Ammon's horn (tissue), 1 donor: ENCODE measurements around the gene ATP4A.

Experiments
- DNase-seq: peaks from one replicate; pipeline ENCODE4 v3.0.0-alpha.2; 2016; ENCODE audit warnings: low spot score

Gene ATP4A

DNA sequence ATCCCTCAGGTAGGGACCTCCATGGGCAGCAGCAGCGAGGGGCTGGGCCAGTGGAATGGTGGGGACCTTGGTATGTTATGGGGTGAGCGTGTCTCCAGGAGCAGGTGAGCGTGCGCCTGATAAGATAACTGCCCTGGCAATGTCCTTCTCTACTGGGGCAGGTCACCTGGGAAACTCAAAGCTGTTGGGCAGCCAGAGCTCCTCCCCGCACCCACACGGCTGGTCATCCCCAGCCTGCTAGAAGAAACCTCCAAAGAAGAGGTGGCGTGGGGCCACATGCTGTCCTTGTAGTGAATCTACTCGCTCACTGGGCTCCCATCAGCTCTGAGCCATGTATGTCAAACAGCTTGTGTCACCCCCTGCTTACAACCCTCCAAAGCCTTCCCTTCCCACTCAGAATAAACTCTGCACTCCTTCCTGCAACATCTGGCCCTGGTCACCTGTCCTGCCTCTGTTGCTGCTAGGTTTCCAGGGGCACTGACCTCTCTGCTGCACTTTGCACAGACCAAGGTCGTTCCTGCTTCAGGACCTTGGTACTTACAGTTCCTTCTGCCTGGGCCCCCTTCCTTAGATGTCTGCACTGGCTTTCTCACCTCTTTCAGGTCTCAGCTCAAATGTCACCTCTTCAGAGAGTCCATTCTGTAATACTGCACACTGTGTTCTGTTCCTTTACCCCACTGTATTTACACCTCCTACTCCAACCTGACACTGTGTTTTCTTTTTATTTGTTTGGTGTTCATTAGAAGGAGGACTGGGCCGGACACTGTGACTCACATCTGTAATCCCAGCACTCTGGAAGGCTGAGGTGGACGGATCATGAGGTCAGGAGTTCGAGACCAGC is 1.8 kb upstream of the ATP4A start:
- DNase-seq = no peak

DNA sequence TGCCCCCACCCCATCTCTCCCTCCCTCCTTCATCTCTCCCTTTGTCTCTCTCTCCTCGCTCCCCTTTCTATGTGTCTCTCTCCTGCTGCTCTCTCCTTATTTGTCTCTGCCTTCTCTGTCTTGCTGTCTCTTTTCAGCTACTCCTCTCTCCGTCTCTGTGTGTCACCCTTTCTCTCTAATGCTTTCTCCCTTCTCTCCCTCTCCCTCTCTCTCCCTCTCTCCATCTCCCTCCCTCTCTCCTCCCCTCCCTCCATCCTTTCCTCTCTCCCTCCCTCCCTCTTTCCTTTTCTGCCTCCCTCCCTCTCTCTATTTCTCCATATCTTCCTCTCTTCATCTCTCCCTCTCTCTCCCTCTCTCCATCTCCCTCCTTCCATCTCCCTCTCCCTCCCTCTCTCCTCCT is 682 bp downstream of the ATP4A start:
- no peak for DNase-seq

DNA sequence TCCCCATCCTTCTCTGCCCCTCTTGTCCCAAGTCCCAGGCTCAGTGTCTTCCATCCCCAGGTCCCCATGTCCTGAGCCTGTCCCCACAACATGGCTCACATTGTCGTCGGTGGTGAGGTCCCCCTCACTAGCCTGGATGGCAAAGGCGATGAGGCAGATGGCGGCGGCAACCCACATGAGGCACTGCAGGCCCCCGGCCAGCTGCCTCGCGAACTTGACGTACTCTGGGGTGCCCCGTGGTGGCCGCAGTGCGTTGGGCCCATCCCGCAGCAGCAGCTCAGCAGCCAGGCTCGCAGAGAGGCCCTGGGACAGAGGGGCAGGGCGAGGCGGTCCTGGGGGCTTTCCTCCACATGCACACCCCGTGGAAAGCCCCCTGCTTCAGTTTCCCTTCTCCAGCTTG is 1.1 kb downstream of the ATP4A start:
- no peak for DNase-seq

DNA sequence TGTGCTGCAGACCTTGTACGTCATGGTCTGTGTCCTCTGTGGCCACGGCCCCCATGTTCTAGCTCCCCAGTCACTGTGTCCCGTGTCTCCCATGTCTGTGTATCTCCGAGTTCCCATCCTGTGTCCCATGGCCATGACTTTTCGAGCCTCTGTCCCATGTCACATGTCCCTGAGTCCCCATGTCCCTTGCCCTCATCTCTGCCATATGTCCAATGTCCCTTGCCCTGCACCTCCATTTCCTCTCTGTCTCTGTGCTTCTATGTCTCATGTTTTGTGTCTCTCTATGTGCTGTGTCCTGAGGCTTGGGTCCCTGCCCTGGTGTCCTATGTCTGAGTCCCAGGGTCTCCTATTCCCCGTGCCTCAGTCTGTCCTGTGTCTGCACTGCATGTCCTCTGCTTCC is 2.0 kb downstream of the ATP4A start:
- no peak for DNase-seq

DNA sequence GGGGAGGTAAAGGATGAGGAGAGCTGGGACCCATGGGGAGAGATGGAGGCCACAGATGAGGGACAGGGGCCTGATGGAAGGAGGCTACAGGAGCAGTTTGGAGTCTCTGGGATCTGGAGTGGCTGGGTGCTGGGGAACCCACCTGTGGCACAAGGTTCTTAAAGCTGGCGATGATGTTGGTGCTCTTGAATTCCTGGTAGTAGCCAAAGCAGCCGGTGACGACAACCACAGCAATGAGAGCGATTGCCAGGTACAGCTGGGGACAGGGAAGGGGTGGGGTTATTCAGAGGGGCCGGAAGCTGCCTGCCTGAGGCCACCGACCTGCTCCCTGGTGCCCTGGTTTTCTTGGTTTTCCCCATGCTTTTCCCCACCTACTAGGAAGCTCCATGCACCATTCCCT is 2.8 kb downstream of the ATP4A start:
- no peak for DNase-seq

DNA sequence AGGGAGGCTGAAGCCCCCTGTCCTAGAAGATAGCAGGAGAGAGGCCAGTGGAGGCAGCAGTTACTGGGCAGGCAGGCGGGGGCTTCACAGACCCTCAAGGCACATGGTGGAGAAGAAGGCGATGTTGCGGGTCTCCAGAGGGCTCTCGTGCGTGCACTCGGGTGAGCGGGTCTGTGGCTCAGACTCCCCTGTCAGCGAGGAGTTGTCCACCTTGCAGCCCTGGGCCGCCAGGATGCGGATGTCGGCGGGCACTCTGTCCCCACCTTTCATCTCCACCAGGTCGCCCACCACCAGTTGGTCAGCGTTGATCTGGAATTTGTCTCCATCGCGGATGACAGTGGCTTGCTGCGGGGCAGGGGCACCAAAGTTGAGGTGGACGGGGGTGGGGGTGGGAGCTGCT is 3.2 kb downstream of the ATP4A start:
- DNase-seq = no peak

DNA sequence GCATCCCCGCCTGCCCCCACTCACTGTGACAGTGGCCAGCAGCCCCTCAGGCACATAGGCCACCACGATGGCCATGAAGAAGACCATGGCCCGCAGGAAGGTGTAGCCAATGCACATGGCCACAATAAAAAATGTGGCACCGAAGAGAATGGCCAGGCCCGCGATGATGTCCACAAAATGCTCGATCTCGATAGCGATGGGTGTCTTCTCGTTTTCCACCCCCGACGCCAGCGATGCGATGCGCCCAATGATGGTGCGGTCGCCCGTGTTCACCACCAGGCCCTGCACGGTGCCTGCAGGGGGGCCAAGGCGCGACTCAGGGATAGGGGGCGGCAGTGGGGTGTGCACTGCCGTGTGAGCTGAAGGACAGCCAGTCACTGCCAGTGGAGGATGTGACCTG is 3.7 kb downstream of the ATP4A start:
- DNase-seq = no peak

DNA sequence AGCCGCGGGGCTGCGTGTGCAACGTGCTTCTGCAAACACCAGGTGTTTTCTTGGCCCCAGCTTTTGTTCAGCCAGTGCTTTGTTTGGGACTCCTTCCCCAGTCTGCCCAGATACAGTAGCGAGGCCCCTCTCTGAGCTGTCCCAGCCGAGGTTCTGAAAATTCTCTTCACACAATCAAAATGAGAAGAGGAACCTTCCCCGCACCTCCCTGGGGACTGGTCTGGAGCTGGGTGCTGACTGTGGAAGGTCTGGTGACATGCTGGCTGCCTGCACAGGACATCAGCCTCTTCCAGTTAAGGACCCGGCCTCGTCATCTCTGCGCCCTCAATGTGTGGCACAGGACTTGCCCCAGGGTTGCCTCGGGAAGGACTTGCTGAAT is 4.2 kb downstream of the ATP4A start:
- DNase-seq = no peak

DNA sequence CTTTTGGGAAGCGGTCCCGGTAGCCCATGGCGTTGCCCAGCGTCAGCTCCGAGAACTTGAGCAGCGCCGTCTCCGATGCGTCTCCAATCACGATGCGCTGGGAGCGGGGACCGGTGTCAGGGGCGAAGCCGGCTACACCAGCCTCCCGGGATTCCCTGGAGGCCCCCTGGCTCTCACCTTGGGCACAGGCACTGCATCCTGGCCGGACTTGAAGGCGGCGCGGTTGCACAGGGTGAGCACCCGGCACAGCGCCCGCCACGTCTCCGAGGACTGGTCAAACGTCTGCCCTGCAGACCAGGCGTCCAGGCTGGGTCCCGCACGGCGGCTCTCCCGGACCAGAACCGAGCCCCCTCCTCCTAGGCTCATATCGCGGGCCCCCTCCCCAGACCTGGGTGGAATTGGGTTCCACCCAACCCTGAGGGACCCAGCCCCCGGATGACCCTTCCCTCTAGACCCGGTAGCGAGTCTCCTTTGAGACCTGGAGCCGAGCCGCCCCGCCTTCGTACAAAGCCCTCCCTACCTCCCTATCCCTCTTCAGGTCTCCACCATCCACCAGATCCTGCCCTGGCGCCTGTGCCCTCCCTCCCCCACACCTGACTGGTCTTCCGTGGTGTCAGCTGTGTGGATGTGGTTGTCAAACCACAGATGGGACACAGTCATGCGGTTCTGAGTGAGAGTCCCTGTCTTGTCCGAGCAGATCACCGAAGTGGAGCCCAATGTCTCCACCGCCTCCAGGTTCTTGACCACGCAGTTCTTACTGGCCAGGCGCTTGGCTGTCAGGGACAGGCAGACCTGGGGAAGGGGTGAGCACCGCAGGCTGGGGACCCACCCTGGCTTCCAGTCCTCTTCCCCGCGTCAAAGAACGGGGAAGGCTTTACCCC is 4.8 kb downstream of the ATP4A start:
- no peak for DNase-seq

DNA sequence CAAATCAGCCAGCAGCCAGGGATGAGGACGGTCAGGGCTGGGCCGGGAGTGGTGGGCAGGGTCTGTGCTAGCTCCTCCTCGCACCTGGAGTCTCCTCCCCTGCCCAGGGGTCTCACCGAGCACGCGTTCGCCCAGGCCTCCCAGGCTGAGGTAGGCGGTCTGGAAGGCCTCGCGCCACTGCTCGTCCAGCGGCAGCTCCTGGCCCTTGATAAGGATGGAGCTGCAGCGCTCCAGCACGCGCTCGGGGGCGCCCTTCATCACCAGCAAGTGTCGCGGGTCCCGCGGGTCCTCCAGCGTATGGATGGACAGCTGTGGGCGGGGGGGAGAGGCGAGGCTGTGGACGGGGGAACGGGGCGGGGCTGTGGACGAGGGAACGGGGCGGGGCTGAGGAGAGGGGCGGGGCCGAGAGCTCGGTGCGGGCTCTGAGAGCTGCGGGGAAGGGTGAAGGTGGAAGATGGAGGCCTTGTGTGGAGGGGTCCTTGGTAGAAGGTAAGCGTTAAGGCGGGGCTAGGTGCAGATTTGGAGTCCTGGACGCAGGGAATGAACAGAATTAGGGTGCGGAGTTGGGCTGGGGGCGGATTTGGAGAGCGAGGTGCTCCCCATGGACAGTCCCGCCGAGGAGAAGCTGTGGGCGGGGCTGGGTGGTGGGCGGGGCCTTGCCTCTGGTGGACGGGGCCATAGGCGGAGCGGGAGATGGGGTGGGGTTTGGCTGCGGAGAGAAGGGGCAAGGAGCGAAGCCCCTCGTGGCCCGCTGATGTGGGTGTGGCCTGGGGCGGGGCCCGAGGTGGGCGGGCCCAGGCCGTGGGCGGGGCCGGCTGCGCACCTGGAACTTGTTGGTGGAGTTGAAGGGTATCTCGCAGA is 5.7 kb downstream of the ATP4A start:
- DNase-seq = no peak

DNA sequence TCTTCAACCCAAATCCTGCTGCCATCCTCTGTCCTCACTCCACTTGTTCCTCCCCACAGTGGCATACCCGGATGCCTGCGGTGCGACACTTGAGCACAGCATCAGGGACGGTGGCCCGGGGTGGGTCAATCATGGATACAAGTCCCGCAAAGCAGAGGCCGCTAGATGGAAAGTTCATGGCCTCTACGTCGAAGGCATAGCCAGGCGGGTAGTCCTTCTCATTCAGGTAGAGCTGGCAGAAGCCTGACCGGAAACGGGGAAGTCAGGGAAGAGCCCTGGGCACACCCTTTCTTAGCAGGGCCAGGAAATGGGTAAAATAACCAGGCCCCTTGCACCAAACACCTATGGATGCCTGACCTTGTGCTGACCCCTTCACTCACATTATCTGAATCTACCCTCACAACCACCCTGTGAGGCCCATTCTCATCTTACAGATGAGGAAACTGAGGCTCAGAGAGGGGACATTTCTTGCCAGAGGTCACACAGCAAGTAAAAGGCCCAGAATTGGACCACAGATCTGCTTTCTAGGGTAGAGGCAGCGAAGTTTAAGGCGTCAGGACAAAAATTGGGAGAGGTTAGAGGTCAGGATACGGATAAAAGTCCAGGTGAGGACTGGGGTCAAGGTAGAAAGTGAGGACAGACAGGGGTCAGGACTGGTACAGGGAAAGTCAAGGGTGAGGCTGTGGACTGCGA is 6.5 kb downstream of the ATP4A start:
- DNase-seq = no peak

DNA sequence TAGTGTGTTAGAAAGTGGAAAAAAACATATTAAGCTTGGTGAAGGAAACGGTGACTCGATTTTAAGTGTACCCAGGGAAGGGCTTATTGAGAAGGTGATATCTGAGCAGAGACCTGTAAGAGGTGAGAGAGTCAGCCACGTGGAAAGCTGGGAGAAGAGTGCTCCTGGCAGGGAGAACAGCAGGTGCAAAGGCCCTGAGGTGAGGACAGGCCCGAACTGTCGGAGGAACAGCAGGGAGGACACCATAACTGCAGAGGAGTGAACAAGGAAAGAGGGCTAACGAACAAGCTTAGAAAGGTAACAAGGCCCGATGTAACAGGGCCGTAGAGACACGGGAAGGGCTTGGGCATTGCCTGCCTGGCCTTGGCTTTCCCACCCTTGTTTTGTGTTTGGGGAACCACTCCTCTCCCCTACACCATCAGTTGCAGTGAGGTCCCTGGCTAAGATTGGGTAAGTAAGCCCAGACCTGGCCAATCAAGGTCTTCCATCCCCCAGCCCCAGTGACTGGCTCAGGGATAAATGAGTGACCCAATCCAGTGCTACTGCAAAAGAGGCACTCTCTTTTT is 7.3 kb downstream of the ATP4A start:
- no peak for DNase-seq

DNA sequence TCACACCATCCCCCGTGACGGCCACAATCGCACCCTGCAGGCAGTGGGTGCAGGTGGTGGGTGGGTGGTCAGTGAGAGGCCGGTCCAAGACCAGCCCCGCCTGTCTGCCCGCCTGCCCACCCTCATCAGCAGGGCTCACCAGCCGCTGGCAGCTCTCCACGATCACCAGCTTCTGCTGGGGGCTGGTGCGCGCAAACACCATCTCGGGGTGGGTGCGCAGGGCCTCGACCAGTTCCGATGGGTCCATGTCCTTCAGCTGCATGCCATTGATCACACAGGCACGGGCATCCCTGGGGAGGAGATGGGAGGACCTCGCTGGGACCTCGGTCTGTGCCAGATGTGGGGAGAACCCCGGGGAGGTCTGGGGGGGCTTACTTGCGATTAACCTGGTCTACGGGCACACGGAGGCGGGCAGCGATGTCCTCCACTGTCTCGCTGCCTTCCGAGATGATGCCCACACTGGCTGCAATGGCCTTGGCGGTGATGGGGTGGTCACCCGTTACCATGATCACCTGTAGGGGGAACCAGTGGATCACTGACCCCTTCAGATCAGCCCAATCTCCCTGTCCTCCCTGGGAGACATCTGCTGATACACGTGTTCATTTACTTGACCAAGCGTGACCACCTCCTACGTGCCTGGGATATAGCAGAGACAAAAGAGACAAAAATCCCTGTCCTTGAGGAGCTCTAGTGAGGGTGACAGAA is 8.0 kb downstream of the ATP4A start:
- DNase-seq = no peak

DNA sequence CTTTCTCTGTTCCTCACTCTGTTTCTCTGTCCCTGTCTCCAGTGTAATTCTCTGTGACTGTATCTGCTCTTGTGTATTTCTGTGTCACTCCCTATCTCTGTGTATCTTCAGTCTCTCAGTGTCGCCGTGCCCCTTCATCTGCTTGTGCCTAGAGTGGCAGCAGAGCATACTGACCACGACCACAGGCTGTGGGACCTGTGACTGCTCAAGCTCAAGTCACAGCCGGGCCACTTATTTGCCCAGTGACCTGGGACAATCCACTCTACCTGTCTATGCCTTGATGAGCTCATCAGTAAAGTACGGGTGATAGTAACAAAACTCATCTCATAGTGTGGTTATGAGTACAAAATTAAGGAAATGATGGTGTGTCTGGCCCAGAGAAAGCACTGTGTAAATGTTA is 9.4 kb downstream of the ATP4A start:
- no peak for DNase-seq

DNA sequence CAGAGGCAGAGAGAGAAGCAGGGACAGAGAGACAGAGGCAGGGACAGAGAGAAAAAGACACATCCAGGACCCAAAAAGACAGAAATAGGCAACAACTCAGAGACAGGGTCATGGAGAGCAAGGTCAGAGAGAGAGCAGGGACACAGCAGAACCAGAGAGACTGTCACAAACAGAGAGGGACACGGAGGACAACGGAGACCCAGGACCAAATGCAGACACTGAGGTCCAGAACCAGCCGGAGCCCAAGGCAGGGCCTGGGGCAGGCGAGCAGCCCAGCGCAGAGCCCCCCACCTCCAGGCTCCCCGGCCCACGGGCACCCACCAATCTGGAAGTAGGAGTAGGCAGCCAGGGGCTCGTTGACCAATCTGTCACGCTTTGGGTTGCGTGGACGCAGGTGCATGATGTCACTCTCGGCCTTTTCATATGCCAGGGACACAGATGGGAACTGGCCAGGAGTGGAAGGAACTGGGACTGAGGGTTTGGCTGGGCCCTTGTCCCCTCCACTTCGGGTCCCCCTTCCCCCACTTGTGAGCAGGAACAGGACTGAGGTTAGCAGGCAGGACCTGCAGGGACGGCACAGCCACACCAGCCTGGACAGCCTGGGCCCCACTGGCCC is 10.0 kb downstream of the ATP4A start:
- no peak for DNase-seq

DNA sequence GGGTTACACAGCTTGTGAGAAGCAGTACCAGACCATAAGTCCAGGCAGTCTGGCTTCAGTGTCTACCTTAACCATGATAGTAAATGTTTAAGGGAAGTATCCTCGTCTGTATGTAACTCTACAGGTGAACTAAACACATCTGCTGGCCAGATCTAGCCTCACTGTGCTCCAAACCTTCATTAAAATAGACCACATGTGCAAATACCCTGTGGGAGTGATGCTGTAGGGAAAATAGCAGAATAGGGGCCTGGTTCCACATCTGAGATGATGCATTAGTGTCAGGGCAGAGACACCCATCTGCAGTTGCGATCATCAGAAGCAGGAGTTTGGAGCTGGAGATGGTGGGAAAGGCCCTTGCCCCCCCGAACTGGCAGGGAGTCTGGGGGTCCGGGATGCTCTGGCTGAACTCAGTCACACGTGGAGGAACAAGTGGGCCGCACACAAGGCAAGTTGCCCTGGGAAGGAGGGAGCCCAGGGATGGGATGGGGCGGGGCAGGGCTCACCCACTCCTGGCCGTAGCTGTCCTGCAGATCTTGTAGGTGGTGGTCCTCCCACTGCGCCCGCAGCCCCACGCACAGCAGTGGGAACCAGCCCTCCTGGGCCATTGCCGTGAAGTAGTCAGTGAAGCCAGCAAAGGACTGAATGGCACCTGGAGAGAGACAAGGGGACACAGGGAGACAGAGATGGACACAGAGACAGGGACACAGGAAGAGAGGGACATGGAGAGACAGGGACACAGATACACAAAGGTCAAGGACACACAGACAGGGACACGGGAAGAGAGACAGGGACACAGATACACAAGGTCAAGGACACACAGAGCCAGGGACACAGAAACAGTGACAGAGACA is 10.7 kb downstream of the ATP4A start:
- no peak for DNase-seq

DNA sequence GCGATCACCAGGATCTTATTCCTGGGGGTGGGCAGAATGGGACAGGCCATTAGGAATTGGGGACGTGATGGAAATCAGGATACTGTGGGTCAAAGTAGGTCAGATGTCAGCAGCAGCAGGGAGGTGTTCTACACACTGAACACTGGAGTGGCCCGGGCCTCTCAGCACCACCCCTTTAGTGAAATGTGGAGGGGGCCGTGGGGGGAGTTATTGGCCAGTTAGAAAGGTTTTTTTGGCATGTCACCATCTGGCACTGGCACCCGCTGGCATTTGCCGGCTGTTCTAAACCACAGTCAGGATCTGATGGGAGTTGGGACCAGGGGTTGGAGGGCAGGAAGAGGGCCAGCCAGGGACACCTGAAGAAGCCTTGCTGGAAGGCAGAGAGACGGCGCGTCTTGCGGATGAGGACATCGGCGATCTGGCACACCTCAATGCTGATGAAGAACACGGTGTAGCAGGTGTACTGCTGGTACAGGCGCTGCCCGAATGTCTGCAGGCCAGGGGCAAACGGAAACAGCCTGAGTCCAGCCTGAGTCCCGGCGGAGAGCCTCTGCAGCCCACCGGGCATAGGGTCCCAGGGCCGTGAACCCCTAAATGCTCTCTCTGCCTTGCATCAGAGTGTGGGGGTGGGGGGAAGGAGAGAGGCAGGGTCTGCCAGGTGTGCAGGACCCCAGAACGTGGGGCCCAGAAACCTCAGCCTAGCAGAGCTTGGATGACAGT is 12.2 kb downstream of the ATP4A start:
- DNase-seq = no peak

DNA sequence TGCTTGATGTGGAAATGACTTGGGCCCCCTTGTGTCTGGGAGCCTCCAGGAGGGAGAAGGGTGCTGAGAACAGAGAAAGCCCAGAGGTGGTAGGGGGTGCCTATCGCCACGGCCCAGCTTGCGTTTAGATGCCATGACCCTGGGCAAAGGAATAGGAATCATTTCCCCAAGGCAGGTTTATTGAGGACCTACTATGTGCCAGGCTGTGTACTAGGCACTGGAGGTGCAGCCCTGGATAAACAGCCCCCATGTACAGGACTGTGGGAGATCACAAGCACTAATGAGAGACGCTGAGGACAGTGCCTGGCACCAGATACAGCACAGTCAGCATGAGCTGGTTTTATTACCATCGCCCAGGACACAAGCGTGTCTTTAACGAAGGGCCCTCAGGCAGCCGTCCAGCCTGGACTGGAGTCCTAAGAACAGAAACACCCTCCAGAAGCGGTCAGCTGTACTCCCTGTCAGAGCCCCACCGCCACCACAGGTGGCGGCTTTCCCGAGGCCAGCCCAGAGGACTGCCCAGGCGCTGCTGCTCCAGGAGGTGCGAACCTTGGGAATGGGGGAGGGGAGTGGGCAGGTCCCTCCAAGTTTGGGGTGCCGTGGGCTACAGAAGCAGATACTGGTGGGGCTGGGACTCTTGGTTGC is 13.5 kb downstream of the ATP4A start:
- no peak for DNase-seq
